ENCODE data around the gene ATXN2. TPM values are rescaled to one million over a fixed set of nuclear protein-coding genes. Genes with fewer than 3 reads are reported as not detected.

The ATXN2 gene
- polyA plus RNA-seq, 4 donors = 56.3 to 84.6 (median 65.7) TPM

DNA sequence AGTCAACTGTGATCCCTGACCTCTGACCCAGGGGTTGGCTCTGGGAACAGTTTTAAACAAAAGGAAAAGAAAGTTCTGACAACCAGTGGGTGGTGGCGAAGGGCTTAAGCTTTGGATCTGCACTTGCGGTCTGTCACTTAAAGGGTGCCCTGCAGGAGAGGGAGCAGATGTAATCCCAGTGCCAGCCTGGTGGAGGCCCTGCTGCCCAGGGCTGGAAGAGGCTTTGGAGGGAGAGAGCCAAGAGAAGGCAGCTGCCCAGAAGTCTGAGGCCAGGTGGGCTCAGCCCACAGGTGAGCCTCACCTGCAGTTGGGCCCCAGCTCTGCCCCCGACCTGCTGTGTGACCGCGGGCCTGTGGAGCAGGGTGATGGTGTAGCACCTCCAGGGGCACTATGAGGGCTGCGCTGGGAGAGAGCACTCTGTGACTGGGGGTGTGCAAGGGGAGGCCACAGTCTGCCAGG, 174.3 kb downstream of the ATXN2 start:
- no peak for DNase-seq (ENCODE audit: low read depth in 4 of 4, low spot score in 3 of 4)

DNA sequence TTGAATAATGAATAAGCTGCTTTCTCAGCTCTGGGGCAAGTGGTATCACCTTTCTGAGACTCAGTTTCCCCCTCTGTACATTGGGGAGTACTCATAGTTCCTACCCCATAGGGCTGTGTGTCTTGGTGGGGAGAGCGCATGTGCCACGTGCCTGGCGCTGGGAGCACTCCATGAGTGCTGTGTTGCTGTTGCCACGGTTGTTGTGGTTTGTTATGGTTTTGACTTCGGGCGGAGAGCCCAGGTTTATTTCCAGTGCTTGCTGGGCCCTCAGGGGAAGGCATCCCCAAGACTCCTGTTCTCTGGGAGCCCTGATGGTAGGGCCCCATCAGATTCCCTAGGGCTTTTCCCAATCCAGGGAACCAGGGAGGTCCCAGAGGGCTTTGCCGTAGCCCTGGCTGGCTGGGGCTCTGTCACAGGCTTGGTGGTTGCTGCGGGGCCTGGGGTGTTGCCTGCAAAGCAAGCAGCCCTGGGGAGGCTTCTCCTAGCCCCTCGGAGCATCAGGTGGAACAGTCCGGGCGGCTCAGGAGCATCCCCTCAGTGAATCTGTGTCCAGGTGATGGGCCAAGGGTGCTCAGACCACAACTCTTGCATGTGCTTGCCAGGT, 174.8 kb downstream of the ATXN2 start:
- no peak for DNase-seq (ENCODE audit: low read depth in 4 of 4, low spot score in 3 of 4)

DNA sequence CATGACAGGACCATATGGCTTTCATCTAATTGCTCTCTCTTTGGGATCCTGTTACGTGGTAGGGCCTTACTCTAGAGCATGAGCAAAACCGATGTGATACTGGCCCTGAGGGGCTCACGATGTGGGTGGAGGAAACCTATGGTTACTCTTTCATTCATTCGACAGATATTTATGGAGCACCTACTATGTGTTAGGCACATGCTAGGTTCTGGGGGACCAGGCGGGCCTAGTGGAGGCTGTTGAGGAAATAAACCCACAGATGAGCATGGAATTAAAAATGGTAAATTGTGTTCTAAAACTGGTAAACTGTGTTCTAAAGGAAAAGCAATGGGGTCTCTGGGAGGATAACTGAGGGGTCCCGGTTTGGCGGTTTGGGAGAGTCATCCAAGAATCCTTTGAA, 178.6 kb downstream of the ATXN2 start:
- no peak for DNase-seq (ENCODE audit: low read depth in 4 of 4, low spot score in 3 of 4)

DNA sequence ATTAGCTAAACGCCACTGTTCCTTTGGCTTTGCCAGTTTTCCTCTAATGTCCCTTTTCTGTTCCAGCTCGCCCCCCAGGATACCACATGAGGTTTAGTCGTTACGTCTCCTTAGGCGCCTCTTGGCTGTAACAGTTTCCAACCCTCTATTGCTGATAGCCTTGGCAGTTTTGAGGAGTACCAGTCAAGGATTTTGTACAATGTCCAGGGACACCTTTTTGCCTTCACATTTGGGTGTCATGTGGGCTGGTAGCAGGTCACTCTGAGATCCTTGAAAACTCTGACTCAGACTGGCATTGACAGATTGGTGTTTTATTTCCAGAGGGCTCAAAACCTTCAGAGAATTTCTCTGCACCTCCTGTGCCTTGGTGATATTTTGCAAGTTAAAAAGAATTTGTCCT, 179.3 kb downstream of the ATXN2 start:
- DNase-seq (ENCODE audit: low read depth in 4 of 4, low spot score in 3 of 4) = no peak

DNA sequence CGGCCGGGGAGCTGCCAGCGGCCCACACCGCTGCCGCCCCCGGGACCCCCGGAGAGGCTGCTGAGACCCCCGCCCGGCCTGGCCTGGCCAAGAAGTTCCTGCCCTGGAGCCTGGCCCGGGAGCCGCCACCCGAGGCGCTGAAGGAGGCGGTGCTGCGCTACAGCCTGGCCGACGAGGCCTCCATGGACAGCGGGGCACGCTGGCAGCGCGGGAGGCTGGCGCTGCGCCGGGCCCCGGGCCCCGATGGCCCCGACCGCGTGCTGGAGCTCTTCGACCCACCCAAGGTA, 180.6 kb downstream of the ATXN2 start:
- DNase-seq (ENCODE audit: low read depth in 4 of 4, low spot score in 3 of 4) = no peak

DNA sequence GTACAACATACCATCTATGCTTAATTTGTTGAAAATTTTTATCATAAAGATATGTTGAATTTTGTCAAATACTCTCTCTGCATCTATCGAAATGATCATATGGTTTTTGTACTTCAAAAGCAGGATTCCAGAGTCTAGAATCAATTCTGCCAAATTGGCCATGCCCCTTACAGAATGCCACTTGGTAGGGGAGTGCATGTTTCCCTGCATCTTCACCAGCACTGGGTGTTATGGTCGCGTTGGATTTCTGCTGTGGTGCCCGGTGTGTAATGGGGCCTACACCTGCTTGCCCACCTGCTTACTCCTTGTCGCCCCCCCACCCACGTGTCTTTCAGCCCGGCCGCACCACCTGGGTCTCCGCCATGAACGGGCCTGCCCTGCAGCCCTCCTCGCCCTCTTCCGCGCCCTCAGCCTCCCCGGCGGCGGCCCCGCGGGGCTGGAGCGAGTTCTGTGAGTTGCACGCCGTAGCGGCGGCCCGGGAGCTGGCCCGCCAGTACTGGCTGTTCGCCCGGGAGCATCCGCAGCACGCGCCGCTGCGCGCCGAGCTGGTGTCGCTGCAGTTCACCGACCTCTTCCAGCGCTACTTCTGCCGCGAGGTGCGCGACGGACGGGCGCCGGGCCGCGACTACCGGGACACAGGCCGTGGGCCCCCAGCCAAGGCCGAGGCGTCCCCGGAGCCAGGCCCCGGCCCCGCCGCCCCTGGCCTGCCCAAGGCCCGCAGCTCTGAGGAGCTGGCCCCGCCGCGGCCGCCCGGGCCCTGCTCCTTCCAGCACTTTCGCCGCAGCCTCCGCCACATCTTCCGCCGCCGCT, 181.1 kb downstream of the ATXN2 start:
- no peak for DNase-seq (ENCODE audit: low read depth in 4 of 4, low spot score in 3 of 4)

DNA sequence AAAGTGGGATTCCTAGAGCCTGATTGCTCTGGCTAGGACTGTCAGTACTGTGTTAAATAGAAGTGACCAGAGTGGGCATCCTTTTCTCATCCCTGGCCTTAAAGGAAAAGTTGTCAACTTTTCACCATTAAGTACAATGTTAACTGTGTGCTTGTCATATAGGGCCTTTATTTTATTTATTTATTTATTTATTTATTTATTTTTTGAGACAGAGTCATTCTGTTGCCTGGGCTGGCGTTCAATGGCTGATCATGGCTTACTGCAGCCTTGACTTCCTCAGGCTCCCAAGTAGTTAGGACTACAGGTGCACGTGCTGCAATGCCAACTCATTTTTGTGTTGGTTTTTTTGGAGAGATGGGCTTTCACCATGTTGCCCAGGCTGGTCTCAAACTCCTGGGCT, 181.8 kb downstream of the ATXN2 start:
- no peak for DNase-seq (ENCODE audit: low read depth in 4 of 4, low spot score in 3 of 4)

DNA sequence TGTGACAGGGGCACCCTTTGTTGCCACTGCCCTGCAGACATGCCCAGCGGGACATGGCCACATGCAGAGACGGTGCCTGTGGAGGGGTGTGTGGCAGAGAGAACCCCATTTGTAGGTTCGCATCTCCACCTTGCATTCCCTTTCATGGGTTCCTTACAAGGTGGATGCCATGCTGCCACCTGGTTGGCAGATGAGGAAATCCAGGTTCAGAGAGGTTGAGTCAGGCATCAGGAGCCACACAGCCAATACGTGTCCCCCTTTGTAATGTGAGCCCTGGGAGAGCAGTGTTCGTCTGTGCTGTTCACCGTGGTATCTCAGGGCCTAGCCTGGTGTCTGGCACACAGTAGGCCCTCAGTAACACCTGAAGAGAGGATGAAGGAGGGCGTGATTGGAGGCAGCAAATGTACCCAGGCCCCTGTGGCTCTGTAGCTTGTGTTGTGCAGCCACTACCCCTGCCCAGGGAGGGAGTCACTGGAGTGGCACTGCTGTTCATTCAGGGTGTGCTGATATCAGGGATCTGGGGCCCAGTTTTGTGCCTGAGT, 184.3 kb downstream of the ATXN2 start:
- DNase-seq (ENCODE audit: low read depth in 4 of 4, low spot score in 3 of 4) = no peak

DNA sequence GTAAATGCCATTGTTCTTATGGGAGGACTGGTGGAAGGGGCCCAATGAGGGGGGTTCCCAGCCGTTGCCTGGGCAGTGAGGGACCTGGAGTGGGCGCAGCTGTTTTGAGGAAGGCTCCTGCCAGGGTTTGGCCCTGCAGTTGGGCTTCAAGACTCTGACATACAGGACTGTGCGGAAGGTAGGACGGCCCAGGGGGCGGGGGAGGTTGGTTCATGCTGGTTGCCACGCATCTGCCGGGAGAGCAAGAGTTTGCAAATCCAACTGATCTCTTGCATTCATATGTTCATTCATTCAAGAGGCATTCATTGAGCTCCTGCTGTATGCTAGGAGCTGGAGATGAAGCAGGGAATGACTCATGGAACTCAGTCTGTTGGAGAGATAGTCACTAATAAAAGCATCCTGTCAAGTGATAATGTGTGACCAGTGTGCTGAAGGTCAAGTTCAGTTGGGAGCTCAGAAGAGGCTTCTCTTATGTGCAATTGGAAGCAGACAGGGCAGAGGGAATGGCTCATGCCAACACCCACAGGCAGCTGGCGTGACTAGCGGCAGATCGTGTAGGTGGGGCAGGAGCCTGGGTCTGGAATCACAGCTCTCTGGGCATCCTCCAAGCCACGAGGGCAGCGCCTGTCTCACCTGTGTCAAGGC, 185.6 kb downstream of the ATXN2 start:
- no peak for DNase-seq (ENCODE audit: low read depth in 4 of 4, low spot score in 3 of 4)

DNA sequence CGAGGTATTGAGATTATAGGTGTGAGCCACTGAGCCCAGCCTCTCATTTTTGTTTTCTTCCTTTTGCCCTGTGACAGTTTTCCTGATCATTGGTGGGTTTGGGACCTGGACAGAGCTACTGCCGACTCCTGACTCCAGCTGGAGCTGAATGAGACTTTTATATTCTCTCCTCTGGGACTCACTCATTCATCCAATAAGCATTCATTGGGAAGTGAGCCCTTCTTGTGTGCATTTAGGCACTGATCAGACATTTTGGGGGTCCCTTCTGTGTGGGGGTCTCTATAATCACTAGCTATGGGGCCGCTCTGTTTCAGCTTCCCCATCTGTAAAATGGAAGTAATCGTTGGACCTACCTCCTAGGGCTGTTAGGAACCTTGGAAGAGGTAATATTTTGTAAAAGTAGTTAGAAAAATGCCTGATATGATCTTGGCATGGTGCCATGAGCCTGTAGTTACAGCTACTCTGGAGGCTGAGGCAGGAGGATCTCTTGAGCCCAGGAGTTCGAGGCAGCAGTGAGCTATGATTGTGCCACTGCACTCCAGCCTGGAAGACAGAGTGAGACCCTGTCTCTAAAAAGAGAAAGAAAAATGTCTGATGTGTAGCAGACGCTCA, 186.2 kb downstream of the ATXN2 start:
- no peak for DNase-seq (ENCODE audit: low read depth in 4 of 4, low spot score in 3 of 4)

DNA sequence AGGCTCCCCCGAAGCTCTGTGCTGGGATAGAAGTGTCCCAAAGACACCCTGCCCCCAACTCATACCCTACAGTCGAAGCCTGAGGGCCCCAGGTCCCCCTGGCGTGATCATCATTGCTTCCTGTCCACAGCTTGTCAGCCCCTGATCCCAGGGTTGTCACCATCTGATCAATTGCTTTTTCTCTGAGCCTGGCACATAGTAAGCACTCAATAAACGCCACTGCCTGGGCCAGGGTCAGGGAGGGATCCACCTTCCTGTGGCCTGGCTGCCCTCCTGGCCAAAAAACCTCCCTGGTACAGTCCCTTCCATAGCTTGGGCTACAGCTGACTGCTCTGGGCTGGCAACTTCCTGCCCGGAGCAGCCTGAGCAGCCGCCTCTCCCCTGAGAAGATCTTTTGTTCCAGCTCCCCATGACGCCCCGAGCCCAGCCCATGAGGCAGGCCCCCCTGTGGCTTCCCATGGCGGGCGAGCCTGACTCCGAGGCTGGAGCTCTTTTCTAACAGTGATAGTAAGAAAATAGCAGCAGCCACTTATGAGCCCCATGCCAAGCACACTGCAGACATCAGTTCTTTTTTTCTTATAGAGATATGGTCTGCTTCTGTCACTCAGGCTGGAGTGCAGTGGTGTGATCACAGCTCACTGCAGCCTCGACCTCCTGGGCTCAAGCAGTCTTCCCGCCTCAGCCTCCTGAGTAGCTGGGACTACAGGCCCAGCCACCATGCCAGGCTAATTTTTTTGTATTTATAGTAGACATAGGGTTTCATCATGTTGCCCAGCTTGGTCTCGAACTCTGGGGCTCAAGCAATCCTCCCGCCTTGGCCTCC, 186.9 kb downstream of the ATXN2 start:
- DNase-seq (ENCODE audit: low read depth in 4 of 4, low spot score in 3 of 4) = no peak

DNA sequence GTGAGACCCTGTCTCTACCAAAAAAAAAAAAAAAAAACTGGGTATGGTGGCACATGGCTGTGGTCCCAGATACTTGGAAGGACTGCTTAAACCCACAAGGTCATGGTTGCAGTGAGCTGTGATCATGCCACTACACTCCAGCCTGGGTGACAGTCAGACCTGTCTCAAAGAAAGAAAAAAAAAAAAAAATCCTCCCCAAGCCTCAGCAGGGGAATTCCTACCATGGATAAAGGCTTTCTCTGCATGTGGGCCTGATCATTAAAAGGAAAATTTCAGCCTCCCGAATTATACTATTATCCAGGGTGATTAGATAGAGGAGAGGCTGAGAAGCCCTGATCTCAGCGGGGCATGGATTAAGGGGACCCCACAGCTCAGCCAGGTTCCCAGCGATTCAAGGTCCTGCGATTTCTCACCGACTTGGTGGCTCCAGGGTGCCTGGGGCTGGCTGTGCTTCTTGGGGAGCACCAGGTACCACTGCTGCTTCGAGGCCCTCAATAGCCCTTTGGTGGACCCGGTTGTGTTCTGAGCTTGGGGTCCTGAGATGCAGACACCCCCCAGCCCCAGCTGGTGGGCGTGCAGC, 187.8 kb downstream of the ATXN2 start:
- no peak for DNase-seq (ENCODE audit: low read depth in 4 of 4, low spot score in 3 of 4)

DNA sequence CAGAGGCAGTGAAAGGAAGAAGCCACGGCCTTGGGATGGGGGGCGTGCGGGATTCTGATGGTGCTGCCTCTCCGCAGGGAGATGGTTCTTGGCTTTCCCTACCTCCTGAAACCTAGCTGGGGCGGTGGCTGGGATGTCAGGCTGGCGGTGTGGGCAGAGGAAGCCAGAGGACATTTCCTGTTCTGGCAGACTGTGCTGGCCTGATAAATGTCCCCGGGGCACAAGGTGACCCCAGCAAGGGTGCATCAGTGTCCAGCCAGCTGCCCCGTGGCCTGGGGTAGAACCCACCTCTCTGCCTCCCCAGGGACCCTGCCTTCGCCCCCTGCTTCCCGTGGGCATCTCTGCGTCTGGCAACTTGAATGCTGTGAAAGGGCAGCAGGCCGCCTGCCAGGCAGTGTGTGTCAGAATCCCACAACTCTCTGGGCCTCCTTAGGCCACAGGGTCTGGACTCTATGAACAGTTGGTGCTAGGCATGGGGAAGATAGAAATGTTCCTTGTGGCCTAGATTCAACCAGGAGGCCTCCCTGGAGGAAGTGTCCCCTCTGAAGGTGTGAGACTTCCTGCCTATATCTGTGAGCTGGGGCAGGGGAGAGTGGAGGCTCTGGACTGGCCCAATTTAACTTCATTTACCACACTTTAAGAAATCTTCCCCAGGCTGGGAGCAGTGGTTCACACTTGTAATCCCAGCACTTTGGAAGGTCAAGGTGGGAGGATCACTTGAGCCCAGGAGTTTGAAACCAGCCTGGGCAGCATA, 188.5 kb downstream of the ATXN2 start:
- no peak for DNase-seq (ENCODE audit: low read depth in 4 of 4, low spot score in 3 of 4)

DNA sequence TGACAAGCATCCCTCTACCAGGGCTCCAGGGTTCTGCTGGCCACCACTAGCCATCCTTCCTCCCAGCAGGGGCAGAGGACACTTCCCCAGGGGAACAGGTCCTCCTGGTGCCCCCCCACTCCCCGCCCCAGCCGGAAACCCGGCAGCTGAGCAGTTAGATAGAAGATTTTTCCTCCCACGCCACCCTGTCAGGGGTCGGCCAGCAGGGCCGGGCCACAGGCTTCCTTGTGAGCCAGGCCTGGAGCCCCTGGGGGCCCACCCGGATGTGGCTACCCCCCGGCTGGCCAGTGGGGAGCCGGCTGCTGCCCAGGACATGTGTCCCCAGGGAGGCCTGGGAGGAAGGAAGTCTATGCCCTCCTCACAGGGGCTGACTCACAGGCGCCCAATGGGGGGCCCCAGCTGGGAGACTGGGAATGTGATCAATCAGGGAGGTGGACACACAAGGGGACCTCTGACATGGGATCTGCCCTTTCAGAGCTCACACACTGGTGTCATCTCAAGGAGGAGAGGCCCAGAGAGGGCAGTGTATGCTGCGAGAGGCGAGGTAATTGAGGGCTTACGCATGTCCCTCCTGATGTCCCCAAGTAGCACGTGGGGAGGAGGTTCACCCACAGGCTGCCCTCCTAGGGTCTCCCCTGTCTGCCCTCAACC, 189.2 kb downstream of the ATXN2 start:
- no peak for DNase-seq (ENCODE audit: low read depth in 4 of 4, low spot score in 3 of 4)

DNA sequence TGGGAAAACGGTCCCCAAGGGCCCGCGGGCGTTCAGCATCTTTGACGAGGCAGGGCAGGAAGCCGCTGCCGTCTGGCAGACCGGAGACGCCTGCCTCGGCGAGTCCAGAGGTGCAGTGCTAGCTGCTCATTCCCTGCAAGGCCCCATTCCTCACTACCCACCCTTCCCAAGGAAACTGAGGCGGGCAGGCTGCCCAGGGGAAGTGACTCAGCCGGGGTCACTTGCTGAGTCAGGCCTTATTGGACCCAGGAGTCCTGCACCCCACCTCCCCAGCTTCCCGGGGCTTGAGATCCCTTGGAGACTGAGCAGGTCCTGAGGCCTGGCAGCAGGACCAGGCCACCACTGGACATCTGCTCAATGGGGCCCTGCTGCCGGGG, 189.7 kb downstream of the ATXN2 start:
- no peak for DNase-seq (ENCODE audit: low read depth in 4 of 4, low spot score in 3 of 4)

DNA sequence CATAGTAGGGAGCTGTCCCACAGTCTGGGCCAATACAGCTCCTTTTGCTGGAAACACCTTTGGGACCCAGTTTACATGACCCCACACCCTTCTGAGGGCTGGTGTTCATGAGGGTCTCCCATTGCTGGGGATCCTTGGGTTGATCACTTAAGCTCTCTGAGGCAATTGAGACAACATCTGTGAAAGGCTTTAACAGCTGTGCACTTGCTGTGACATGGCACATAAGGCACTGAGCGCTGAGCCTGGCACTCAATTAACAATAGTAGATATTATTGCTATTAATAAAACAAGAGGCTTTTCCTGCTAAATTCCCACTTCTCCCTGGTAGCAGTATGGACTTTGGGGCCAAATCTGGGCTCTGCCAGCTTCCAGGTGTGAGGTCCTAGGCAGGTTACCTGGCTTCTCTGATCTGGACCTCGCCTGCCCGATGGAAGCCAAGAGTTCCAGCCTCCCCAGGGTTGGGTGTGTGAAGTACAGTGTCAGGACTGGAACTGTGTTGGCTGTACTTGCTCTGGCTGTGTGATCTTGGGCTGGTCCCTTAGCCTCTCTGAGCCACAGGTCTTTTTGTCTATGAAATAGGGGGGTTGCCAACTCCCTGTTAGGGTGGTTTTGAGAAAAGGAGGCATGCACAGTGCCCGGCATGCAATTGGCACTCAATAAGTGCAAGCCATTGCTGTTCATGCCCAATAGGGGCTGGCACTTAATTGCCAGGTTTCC, 190.3 kb downstream of the ATXN2 start:
- no peak for DNase-seq (ENCODE audit: low read depth in 4 of 4, low spot score in 3 of 4)

DNA sequence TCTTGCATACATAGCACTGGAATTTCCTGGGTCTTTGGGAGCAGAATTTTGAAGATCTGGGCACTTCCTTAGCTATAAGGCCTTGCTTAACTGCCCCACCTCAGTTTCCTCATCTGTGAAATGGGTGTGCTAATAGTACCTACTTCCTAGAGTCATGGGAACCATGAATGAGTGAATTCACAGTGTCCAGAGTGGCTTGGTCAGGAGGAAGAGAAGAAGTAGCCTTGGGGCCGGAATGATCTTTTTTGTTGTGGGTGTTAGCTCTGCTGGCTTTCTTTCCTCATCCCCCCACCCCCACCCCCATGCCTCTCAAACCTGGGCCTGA, 191.0 kb downstream of the ATXN2 start:
- no peak for DNase-seq (ENCODE audit: low read depth in 4 of 4, low spot score in 3 of 4)

DNA sequence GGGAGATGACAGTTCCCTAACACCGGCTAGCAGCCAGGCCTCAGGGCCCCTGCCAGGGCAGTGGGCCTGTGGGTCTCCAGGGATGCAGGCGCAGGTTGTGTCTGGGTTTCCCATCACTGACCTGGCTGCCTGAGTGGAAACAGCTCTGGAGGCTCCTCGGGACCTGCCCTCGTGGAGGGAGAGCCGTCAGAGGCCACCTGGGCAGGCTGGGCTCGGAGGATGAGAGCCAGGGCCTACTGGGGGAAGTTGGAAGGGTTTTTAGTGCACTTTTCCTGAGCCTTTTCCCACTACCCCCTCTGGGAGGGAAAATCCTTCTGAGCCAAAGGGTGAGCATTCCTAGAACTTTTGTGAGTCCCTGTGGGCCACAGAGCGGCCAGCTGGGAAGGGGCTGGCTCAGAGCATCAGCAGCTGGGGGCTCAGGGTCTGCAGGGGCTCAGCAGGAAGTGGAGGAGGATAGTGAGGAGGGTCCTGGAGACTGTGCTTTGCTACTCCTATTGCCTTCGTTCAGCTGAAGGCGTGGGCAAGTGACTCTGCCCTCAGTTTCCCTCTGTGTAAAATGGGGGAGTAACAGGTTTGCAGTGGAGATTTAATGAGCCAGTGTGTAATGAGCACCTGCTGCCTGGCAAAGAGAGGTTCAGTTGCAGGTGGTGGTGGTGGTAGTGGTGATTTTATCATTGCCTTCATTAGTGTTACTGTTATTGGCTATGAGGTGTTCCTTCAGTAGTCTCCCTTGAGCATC, 191.6 kb downstream of the ATXN2 start:
- DNase-seq (ENCODE audit: low read depth in 4 of 4, low spot score in 3 of 4) = no peak

Measured in right renal pelvis (tissue), 4 donors.